Measurements from ENCODE around the gene CD19.
A peak's percentile ranks its signal among the peaks of the same experiment; 100 is the strongest.
"Not testable (repeated sequence)": the region's sequence is repeated elsewhere in the genome, so short reads cannot be mapped to it uniquely, and the experiment has no call there.

The CD19 gene

GRCh38 chr16:28910086-28911031 is 21.4 kb upstream of the CD19 start:
- no peak for DNase-seq

DNA sequence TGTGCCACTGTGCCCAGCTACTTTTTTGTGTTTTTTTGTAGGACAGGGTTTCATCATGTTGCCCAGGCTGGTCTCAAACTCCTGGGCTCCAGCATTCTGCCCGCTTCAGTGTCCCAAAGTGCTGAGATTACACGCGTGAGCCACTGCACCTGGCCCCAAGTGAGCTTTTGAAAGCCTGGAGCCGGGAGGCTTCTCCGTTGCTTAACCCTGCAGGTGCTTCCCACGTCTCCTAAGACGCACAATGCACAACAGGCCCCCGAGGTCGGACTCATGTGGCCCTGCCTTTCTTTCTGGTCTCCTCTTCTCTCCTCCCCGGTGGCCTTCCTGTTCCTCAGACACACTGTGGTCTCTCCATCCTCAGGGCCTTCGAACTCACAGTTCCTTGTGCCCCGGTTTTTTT is 19.2 kb upstream of the CD19 start:
- DNase-seq, result no peak

- DNase-seq, result no peak
These were observed 17.6 kb upstream of the CD19 start for GRCh38 chr16:28913946-28914724.

DNA sequence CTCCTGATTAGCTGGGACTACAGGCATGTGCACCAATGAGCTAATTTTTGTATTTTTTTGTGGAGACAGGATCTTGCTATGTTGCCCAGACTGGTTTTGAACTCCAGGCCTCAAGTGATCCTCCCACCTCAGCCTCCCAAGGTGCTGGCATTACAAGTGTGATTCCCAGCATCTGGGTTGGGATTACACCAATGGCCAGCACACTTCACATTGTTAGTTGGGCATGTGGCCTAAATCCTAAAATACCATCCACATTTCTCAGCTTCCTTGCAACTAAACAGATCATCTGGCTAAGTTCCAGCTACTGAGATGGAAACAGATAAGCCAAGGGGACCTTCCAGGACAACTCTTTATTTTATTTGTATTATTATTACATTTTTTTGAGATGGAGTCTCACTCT is 16.6 kb upstream of the CD19 start:
- DNase-seq, result no peak

- DNase-seq, result no peak
These were observed 14.7 kb upstream of the CD19 start for GRCh38 chr16:28917095-28917494.

GRCh38 chr16:28918698-28919097 is 13.1 kb upstream of the CD19 start:
- no peak for DNase-seq

DNA sequence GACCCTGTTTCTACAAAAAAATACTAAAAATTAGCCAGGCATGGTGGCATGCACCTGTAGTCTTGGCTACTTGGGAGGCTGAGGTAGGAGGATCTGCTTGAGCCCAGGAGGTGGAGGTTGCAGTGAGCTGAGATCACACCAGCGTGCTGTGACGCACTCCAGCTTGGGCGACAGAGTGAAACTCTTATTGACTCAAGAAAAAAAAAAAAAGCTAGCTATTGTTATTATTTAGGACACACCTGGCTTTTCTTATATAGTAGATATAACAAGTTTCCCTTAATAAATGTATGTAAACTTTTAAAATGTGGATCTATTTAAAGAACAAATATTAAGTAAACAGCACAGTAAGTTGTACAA is 8.6 kb upstream of the CD19 start:
- DNase-seq, result no peak

DNA sequence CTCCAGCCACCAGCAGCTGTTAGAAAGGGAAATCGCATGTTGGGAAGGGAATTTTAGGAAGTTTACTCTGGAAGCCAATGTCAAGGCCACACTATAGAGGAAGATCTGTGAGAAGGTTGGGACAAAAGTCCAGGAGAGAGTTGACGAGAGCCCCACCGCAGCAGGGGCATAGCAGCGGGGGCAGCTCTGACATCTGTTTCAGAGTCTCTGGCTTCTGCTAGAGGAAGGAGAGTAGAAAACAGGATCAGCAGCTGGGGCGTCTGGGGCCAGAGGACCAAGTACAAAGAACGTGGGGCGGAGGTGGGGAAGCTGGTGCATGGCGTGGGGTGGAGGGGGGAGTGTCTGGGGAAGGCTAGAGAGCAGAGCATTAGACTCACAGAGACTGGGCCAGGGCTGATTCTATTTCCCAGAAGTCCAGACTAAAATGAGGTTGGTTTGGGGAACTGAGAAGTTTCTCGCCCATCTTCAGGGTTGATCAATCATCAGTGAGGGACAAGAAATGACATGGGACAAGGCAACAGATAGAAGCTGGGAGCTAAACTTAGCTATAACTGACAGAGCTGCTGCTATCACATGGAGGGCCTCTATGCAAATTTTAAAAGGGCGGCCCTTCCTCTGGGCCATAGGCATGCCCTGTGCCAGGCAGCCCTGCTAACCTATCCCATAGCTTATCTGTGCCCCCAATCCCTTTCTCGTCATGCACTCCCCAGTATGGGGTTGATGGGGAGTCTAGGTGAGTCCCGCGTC is 7.9 kb upstream of the CD19 start:
- DNase-seq, result no peak

GRCh38 chr16:28924399-28924761 is 7.4 kb upstream of the CD19 start:
- DNase-seq, result no peak

GRCh38 chr16:28924762-28925385 is 6.9 kb upstream of the CD19 start, which contains the start of gene RABEP2:
Gene RABEP2, minus strand, starts transcription at chr16:28925238. Its CDS starts 75 bp downstream, at chr16:28925163.
- DNase-seq, result peak; percentile 90 to 92

DNA sequence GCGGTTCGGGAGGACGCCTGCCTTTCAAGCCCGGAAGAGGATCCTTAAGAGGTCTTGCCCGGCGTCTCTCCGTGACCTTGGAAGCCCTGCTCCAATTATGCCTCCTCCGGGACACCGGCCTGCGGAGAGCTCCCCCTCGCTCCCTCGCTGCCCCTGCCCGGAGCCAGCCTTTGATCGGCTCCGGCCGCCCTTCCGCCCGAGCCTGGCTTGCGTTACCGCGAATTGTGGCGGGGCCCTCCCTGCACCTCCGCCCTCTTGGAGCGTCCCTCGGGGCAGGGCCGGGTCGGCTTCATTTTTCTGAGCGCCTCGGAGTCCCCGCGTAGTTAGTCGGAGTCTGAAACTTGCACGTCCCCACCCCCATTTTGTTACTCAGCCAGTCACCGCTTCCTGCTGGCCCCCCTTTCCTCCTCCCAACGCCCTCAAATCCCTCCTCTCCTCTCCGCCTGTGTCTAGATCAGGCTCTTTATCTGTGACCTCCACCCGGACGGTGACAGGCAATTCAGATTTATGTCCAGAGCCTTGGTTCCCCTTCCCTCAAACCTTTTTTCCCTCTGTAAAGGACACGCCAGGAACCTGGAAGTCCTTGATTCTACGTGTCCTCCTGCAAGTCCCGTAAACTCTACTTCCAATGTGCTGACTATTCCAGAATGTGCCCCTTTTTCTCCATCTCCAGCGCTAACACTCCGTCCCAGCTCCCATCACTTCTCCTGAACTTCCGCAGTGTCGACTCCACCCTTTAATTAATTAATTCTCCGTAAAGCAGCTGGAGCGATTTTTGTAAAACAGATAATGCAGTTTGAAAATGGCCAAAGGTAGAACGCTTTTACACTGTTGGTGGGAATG is 6.2 kb upstream of the CD19 start:
- peak; percentile 71 to 75 for DNase-seq

GRCh38 chr16:28926284-28926683 is 5.5 kb upstream of the CD19 start:
- not testable (repeated sequence) for DNase-seq

- no peak for DNase-seq
These were observed 4.0 kb upstream of the CD19 start for GRCh38 chr16:28927815-28928214.

GRCh38 chr16:28930203-28930602 is 1.6 kb upstream of the CD19 start:
- DNase-seq, result no peak

- no peak for DNase-seq
These were observed 1.1 kb upstream of the CD19 start for GRCh38 chr16:28930652-28931051.

- DNase-seq, result no peak
These were observed 769 bp downstream of the CD19 start for GRCh38 chr16:28932339-28933141.

DNA sequence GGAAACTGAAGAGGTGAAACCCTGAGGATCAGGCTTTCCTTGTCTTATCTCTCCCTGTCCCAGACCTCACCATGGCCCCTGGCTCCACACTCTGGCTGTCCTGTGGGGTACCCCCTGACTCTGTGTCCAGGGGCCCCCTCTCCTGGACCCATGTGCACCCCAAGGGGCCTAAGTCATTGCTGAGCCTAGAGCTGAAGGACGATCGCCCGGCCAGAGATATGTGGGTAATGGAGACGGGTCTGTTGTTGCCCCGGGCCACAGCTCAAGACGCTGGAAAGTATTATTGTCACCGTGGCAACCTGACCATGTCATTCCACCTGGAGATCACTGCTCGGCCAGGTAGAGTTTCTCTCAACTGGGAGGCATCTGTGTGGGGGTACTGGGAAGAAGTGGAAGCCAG is 1.4 kb downstream of the CD19 start:
- DNase-seq, result no peak

- no peak for DNase-seq
These were observed 3.6 kb downstream of the CD19 start for GRCh38 chr16:28935346-28935745.

DNA sequence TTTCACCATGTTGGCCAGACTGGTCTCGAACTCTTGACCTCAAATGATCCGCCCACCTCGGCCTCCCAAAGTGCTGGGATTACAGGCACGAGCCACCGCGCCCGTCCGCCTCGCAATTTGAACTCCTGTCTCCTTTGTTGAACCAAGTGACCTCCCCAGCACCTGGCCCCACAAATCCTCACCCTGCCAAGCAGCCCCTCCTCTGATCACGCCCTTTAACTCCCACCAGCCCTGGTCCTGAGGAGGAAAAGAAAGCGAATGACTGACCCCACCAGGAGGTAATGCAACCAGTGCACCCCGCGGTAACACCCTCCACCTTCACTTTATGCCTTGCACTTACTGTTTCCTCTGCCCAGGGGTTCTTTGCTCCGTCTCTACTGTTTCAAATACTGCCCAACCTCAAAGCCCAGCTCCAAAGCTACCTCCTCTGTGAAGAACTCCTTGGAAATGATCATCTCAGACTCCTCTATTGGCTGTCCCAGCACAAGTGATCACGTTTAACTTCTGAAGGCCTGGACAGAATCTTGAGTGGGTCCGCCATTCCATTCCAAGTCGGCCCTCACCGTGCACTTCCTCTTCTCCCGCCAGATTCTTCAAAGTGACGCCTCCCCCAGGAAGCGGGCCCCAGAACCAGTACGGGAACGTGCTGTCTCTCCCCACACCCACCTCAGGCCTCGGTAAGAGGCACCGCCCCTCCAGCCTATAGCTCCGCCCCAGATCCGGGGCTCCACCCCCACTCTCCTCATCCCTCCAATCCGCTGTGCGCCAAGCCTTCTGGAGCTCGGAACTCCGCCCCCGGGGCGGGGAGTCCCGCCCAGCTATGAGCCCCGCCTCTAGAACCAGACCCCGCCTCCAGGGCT is 4.4 kb downstream of the CD19 start:
- peak; percentile 74 to 77 for DNase-seq

GRCh38 chr16:28936784-28937155 is 5.0 kb downstream of the CD19 start:
- DNase-seq, result no peak
